NCI-H2171 (cell line): ENCODE results near the gene ZEB2.
"Not testable (repeated sequence)": the region's sequence is repeated elsewhere in the genome, so short reads cannot be mapped to it uniquely, and the experiment has no call there.

Experiments used
- DNase-seq: peaks from one replicate; lab custom pipeline; 2025; lab: John Stamatoyannopoulos, UW

Gene ZEB2

DNA sequence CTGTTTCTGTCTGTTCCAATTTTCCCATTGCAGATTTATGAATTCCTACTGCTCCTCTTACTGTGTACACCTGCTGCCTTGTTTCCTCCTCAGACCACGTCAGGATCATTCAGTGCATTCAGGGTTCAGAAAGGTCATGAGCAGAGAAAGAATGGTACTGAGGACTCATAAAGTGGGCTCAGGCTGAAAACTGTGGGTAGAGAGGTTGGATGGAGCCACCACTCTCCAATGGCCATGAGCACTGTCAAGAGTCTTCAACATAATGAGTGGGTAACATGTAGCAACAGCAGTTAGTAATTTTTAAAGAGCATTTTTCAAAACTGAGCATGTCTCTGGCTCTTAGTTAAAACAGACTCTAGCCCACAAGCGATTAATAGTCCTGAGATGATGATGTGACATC lies 138.2 kb downstream of the ZEB2 start:
- no peak for DNase-seq

DNA sequence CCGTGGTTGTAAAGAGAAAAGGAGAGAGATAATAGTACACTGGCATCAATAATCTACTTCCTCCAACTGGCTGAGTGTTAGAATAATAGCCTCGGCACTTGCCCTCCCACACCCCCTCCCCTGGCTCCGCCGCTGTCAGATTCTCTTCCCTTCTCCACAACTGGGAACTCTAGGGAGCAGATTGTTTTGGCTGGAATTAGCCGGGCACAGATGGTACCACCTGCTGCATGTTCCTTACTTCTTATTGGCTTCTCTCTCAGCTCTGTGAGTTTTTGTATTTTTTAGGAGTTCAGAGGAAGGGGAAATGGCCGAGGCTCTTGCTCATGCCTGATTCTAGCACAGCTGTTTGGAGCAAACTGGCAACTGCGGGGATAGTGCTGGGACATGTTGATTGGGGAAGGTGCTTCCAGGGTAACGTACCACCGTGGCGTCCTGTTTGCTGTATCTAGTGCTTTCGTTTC lies 140.0 kb downstream of the ZEB2 start:
- DNase-seq, result peak; percentile 89

DNA sequence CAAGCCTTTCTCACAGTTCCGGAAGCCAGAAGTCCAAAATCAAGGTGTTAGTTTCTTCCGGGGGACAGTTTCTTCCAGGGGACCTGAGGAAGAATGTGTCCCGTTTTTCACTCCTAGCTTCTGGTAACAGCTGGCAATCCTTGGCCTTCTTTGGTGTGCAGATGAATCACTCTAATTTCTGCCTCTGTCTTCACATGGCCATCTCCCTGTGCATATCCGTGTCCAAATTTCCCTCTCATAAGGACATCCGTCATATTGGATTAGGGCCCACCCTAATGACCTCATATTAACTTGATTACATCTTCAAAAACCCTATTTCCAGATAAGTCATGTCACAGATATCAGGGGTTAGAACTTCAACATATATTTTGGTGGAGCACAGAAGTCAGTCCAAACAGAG lies 141.4 kb downstream of the ZEB2 start:
- DNase-seq, result no peak

DNA sequence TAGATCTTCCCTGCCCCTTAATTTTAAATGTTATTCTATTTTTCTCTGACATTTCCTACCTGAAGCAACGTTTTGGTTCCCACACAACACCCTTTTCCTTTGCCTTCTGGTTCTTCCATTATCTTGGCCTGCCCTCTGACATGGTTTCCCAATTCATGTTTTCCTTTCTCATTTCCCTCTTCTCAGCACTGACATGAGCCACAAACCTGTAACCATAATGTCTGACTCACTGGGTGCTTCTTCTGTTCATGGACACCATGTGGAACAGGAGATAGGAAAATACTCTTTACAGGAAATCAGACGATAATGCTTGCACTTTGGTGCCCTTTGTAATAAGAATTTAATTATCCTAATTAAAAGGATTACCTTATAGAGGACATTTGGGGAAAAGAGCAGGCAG lies 142.0 kb downstream of the ZEB2 start:
- no peak for DNase-seq

DNA sequence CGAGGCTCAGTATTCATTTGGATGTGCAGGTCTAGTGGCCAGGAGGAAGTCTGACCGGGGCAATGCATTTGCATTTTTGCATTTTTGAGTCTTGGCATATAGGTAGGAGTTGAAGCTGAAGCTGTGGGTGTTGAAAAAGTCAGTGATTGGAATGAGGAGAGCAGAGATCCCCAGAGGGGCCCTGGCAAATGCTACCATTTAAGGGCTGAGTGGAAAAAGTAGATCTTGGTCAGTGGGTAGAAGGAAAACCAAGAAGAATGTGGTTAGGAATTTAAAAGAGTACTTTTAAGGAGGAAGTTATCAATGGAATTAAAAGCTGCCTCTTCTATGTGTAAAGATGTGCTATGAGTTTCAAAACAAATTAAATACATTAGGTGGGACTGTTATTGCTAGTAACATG lies 143.0 kb downstream of the ZEB2 start:
- no peak for DNase-seq

DNA sequence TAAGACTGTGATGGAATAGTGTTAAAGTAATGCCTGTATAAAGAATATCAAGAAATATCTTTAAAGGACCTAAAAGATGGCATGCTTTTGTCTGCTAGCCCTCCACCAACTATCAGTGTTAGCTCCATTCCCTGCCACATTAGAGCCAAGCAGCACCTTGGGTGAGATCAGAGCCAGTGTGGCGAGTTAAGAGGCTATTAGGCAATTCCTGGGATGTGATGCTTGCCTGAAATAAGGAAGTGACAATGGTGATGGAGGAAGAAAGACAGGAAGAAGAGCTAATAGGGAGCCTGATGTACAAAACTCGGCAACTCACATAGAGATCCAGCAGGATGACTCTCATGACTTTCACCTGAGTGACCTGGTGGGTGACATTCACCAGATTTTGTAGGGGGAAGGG lies 143.5 kb downstream of the ZEB2 start:
- DNase-seq, result no peak

DNA sequence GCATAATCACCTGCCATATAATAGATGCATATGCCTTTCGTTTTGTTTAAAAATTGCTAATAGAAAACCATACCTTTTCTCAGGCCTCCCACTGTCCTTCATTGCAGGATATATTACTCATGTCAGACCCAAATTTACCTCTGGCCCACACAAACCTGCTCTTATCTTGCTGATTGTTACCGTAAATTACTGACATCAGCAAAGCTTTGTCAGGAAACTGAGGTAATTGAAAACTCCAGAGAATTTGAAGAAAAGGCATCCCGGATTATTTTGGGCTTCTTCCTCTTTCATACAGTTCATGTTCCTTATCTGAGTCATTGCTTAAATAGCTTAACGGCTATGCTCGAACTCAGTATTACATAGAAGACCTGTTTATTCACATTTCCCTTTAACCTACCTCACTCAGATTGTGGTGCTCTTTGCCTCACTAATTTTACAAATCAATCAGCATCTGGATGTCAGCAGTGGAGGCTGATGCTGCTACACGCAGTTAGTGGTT lies 145.7 kb downstream of the ZEB2 start:
- DNase-seq, result no peak

DNA sequence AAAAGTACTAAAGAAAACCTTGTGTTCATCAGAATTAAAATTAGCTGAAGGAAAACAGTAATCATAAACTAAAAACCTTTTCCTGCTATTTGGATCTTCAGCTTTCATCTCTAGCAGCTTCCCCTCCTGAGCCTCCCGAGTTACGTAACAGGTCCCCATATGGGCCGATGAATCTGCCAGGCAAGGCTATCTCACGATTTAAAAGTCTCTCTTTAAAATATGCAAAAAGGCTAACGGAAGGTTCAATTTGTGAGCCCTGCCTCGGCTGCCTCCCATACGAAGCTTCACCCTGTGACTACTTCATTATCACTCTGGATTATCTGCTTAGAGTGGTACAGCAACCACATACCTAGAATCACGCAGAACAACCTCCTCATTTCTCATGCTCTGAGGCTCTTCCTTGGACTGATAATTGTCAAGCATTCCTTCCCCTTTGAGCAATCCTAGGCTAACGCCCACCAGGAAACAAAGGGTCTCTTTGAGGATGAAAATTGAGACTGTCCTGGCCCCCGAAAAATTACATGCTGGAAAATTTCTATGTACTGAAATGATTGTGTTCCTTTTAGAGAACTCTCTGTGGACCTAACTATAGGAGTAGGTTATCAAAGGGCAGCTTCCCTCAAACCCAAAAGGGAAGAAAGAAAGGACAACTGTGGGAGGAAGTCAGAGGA lies 147.4 kb downstream of the ZEB2 start:
- DNase-seq, result no peak

DNA sequence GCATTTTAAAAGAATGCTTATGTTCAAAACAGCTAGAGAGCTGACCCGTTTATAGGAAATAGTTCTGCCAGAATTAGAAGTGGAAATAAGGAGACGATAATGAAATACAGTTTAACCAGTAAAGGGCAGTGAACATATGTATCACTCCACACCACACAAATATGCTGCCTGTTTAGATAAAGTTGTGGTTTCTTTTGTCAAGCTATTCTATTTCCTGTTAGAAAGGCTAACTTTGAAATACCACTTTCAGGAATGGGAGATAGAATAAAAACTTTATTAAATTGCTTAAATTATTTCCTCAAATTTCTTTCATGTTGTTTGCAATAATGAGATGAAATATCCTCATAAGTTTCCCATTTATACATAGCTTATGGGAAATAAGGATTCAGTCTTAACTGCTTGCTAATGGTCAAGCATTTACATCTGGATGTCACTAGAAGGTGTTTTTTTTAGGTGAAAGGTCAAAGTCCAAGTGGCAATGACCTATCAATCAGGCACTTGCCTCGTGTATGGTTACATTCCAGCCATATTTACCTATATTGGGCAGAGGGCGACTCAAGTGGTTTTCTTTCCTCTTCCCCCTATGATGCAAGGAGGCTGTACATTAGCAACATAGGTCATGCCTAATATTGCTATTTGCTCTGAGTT lies 148.9 kb downstream of the ZEB2 start:
- DNase-seq, result no peak

DNA sequence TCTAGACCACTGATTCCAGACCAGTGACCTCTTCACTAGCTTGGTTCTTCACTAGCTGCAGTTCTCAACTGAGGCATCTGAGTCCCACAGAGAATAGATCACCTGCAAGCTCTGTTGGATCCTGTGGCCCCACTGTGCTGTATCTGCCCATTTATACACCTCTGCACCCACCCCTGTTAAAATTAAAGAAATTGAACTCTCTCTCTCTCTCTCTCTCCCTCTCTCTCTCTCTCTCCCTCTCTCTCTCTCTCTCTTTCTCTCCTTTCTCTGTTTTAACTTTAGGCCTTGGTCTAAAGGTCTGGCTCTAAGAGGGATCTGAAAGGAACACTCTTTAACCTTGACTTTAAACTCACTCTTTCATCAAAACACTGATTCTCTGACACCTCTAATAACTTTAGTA lies 150.5 kb downstream of the ZEB2 start:
- no peak for DNase-seq

DNA sequence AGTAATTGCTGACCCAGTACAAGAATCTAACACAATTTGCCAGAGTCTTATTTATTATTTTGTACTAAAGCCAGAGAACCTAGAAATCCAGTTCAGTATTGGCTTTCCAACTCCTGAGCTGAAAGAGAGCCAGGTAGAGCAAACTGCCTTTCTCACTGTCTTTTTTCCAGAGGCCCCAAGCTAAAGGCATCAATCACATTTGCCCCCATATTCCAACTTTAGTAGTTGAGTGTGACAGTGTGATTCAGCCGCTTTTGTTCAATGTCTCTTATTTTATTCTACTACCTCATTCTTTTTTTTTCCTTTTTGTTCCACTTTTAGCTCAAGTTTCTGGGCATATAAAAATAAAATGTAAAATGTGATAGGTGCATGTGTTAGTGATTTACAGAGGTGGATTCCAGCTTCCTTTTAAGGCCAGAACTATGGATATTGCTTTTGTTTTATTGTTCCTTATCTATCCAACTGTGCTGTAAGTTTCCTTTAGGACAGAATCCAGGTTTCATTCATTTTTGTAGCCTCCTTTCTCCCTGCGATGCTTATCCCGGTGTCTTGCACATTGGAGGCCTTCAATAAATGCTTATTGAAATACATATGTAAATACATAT lies 153.0 kb downstream of the ZEB2 start:
- no peak for DNase-seq

DNA sequence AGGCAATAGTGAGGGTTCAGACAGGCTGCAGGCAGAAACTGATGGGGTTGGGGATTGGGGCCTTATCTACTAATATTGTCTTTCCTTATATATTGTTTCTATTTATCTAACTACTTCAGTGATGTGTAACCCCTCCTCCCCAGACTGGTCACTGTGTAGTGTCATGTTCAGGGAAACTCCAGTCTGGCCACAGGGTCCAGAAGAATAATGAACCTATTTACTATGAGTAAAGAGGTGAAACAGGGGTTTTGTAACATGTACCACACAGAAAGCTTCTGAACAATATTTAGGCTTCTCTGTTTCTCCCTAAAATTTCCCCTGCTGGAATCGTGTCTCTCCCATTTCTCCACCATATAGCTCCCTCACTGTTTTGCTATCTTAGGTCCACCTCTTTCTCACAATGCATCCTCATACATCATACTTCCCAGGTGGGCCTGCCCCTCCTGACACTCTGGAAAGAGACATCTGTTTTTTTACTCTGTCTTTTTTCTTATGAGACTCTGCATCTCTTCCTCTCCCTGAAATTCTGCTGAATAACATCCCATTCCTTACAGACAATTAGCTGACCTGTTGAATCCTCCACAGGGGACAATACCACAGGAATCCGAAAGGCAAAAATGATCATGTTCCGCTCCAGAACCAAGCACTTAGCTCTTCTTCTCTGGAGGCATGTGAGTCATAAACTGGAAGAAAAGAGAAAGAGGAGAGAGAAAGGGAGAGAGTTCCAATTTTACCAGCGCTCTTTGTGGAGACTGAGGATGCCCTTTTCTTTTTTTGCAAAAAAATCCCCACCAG lies 154.8 kb downstream of the ZEB2 start:
- no peak for DNase-seq

DNA sequence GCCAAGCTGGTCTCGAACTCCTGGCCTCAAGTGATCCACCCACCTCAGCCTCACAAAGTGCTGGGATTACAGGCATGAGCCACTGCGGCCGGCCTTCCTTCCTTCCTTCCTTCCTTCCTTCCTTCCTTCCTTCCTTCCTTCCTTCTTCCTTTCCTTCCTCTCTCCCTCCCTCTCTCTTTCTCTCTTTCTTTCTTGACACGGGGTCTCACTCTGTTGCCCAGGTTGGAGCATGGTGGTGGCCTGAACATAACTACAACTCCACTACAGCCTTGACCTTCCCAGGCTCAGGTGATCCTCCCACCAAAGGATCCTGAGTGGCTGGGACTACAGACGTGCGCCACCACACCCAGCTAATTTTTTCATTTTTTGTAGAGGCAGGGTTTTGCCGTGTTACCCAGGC lies 155.7 kb downstream of the ZEB2 start:
- not testable (repeated sequence) for DNase-seq

DNA sequence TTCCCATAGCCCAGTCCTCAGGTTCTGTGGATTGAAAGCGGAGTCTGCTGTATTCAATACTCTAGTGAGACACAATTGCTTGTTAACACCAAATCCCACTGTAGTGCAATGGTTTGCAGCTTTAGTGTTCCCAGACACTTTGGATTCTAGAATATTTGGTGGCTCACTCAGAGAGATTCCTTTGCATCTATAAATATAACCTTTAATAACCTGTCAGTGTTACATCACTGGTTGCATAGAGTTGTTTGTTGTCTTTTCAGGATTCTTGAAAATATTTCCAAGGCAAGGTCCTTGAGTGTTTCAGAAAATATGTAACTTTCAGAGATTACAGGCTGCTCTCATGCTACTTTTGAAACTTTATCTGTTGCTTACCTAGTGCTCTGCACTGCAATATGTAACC lies 157.5 kb downstream of the ZEB2 start:
- no peak for DNase-seq

DNA sequence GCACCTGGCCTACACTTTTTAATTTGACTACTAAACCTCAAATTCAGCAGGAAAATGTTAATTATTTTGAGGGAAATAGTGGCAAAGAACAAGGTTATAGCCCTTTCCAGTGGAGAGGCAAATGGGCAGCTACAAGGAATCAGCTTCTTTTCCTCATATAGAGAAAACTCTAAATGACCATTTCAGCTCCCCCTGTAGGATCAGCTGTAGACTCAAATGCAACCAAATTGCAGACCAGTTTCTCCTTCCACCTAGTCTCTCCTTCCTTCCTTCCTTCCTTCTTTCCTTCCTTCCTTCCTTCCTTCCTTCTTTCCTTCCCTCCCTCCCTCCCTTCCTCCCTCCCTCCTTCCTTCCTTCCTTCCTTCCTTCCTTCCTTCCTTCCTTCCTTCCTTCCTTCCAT lies 158.2 kb downstream of the ZEB2 start:
- DNase-seq, result no peak

DNA sequence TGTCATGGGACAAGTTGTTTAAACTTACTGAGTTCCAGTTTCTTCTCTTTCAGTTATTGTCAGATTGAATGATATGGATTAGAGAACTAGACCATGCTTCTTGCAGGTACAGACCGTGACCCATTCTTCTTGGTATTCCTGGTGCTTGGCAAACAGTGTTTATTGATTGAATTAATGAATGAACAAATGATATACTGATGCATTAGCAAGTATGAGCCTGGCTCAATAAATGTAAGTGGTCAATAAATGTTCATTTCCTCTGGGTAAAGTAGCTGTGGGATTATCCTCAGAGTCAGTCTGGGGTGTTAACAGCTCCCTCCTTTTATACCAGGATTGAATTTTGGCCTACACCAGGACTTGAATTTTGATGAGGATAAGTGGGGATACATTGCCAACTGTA lies 160.2 kb downstream of the ZEB2 start:
- no peak for DNase-seq

DNA sequence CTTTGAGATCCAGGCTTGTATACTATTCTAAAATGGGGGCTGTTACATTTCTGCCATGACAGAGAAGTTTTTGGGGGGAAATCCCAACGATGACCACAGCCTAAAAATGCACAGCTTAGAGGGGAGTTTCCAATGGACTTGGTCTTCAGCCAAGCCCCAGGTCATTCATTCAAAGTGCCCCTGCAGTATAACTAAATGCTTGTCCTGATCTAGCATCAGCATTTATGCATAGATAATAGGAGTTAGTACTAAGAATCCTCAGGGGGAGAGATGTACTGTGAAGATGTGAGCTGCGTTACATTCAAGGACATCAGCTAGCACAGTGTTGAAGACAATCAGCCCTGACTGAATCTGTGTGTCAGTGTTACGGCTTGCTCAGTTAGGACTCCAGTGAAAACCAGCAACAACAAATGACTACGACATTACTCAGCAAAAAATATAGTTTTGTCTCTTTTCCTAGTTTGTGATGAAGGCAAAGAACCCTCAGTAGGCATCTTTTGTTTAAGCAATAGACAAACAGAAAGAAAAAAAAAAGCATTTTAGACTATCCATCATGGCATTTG lies 160.9 kb downstream of the ZEB2 start:
- no peak for DNase-seq

DNA sequence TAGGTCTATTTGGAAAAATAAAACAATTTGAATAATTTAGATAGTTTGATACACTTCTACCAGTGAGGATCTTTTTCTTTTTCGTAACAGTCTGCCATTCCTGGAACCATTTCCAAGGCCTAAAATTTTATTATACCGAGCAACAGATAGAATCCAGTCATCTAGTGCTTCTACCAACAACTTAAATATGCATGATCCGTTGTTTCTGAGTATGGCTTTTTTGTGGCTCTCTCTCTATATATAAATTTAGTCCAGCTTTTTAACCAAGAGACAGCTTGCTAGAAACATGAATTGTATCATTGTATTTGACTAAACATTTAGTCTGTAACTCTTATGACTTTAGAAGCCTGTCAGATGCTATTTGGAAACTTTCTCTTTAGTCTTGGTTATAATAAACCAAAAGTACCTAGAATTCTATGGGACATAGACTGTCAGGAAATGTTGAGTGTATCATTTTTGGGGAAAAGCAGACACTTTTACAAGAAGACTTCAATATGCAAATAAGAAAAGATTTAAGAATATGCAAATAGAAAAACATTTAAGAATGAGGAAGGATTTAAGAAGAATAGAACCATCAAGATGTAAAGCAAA lies 161.4 kb downstream of the ZEB2 start:
- no peak for DNase-seq

DNA sequence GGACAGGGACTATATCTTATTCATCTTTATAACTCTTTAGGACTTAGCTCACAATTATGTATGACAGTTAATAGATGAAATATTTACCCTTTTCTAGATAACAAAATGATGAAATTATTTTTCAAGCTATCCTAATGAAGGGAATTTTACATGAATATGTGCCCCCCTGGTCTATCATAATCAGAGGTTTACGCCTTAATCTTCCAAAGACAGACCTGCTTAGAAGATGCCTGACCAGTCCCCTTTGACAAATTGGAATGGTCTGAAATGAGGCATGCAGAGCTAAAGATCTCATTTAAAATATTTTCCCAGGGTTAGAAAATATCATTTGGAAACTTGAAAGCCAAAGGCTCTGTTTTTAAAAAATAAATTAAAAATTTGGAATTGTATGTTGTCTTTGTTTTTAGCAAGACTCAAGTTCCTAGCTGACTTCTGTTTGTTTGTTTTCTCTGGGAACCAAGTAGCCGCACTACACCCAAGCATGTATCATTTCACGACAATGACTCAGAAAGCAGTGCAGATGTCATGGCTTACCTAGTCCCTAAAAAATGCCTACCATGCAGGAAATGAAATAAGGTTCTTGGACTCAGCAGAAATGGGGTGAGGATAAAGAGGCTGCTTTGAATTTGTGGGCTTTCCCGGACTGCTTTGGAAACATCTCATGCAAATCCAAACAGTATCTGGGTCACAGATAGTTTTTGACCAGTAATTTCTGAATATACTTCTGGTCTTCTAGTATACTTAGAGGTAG lies 162.1 kb downstream of the ZEB2 start:
- no peak for DNase-seq

DNA sequence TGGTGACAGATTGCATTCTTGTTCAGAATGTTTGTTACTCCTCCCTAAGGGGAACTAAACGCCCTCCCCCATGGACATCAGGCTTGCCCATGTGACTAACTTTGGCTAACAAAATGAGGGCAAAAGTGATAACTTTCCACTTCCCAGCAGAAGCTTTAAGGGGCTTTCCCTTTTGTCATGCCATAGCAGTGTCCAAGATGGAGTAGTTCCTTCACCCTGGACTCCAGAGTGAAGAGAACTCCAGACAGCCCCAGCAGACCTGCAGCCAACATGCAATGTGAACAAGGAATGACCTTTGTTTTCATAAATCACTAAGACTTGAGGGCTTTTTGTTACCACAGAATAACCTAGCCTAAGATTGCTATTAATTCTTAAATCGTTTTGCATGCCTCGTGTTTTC lies 163.5 kb downstream of the ZEB2 start:
- peak; percentile 48 for DNase-seq

DNA sequence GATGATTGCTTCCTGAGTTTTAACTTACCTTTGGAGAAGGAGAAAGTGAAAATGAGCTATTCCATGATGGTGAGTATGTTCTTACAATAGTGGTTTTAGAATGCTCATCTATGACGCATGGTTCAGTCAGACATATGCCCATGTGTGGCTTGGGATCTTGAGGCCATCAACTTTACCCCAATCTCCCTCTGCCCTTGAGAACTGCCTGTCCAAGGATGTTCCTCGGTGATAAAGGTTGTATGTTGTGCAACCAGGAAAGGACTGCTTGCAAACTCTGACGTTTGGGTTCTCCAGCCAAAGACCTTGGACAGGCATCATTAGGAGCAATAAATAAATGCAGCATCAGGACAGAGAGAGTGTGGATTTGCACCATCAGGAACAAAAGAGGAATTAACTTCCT lies 165.0 kb downstream of the ZEB2 start:
- DNase-seq, result no peak
